HL-60/S4 treated with phorbol 12-myristate 13-acetate at 8.2 ng/mL for 4 days and 3 days (cell line): ENCODE measurements around the gene LCN2.

ENCODE experiments used
- in situ Hi-C: fragments of 300-500 bp; cut with MboI; formaldehyde crosslinking; loops from 2 replicates; pipeline ENCODE4 v1.15.0; 2022; ENCODE audit warnings: low sequenced_read_pairs

LCN2 gene

DNA sequence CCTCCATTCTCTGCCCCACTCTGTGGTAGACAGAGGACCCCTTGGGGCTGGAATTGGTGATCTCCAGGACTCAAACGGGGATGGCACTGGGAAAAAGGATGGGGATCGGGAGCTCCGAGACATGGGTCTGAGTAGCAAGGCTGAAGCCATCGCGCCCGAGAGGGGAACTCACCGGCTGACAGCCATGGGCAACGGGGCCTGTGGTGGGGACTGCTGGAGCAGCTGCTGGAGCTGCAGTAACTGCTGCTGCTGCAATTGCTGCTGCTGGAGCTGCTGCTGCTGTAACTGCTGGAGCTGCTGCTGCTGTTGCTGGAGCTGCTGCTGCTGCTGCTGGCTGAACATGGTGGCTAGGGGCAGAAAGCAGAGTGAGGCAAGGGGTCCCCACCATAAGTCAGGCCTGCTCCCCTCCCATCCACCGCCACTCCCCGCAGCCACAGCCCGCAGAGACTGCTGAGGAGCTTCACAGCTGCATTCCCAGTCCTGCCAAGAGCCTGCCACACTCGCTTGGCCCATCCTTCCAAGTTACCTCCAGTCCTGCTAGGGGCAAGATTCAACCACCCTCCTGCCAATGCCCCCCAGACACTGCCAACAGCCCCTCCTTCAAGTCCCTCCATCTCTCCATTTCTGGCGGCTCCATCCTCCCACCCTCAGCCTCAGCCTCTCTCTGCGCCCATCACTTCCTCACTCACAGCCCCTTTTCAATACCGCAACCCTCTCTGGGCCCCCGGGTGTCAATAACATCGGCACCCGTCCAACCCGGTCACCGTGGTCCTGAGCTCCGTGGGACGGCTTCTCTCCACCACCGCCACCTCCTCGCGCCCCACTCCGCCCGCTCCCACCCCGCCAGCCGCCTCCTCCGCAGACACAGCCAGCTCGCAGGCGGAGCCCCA lies 41.5 kb downstream of the LCN2 start:
- in situ Hi-C loops, result no loop called here

DNA sequence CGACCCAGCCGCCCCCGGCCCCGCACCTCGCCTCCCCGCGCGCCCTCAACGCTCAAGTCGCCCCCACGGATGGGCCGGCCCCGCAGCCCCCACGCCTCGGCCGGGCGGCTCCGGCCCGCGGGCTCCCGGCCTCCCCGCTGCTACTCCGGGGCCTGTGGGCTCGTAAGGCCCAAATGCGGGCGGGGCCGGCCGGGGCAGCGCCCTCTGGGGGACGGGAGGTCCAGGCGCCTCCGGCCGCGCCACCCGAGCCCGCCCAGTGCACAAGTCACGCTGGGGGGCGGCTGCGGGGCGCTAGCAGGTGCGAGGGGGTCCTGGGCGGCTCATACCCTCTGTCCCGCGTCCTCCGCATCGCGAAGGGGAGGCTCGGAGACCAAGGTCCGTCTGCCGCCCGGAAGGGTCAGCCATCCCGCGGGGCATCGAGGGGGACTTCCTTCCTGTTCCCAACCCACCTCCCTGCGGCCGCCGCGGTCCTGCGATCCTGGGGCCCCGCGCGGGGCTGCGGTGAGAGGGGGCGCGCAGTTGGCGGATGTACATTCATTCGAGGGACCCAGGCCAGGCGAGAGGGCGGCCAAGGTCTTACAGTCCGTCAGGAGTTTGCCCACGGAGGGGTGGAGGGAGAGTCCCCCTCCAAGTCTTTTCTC lies 42.3 kb downstream of the LCN2 start, which contains the start of gene CIZ1:
TSS of gene CIZ1 (minus strand) at position 167 of the 641 bp plus-strand sequence. CDS start 715 bp downstream, outside the sequence.
- in situ Hi-C loops, result no loop called here

GRCh38 chr9:128192601-128193371 lies 43.5 kb downstream of the LCN2 start:
- in situ Hi-C loops, result no loop called here

DNA sequence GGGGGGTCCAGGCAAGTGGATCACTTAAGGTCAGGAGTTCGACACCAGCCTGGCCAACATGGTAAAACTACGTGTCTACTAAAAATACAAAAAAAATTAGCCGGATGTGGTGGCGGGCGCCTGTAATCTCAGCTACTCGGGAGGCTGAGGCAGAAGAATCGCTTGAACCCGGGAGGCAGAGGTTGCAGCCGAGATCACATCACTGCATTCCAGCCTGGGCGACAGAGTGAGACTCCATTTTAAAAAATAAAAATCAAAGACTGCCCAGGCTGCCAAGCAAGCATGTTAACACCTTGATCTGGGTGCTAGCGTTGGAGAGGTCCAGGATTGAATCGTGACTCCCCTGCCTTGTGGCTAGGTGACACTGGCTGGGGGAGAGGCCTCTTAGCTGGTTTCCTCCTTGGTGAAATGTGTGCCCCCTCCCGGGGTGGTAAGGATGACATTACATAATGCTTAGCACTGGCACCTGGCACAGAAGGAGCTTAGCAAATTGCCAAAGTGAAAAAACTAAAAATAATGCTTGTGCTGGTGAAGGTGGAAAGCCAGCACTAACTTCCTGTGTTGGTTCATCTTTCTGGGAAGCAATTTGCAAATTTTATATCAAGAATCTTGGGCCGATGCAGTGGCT lies 44.3 kb downstream of the LCN2 start:
- in situ Hi-C loops, result no loop called here

- in situ Hi-C loops, result no loop called here
Measured at GRCh38 chr9:128201441-128202369, 52.5 kb downstream of the LCN2 start.

- in situ Hi-C loops, result no loop called here
Measured at GRCh38 chr9:128202648-128203023, 53.4 kb downstream of the LCN2 start.
